Neural progenitor cell (in vitro differentiated cells): Measurements from ENCODE around the gene ALDOB.

ENCODE experiments used
- CTCF ChIP-seq: fragments of 200-600 bp; sonication (generic); IDR thresholded peaks from 2 replicates; pipeline ENCODE4 v1.5.1; 2017; ENCODE audit warnings: antibody characterized with exemption, mild to moderate bottlenecking
- EZH2 ChIP-seq: fragments of 200-600 bp; sonication (generic); IDR thresholded peaks from 2 replicates; pipeline ENCODE4 v1.6.1; 2017; ENCODE audit warnings: antibody characterized with exemption, mild to moderate bottlenecking, moderate library complexity

- TF ChIP-seq EZH2, result no peak
- TF ChIP-seq CTCF, result no peak
These were observed 2.2 kb upstream of the ALDOB start for GRCh38 chr9:101437806-101438232.
